T-helper 17 cell (primary cell): ENCODE measurements around the gene ATF4. TPM values are rescaled to one million over a fixed set of nuclear protein-coding genes. Genes with fewer than 3 reads are reported as not detected.

Source experiments
- ATAC-seq: fragments of 150-1000 bp; cut with Tn5 transposase; 2 replicates; pipeline ENCODE4 v1.10.0; 2021; ENCODE audit warnings: mild to moderate bottlenecking, moderate library complexity
- DNase-seq, 3 donors: peaks; one replicate each; pipeline versions ENCODE4 v3.0.0 to v3.0.0-alpha.2; 2020 to 2021
- H3K9me3 ChIP-seq: one replicate; pipeline ENCODE4 v1.7.0; 2013; ENCODE audit warnings: low read length, mild to moderate bottlenecking; ENCODE audit not compliant: control insufficient read depth, poor library complexity, severe bottlenecking
- H3K27ac Mint-ChIP-seq: one replicate; pipeline ENCODE4 v1.8.0; 2022; ENCODE audit warnings: mild to moderate bottlenecking, moderate library complexity, mixed read lengths
- H3K27me3 Mint-ChIP-seq: one replicate; pipeline ENCODE4 v1.8.0; 2022; ENCODE audit warnings: mixed read lengths
- H3K36me3 Mint-ChIP-seq: one replicate; pipeline ENCODE4 v1.8.0; 2022; ENCODE audit warnings: low read depth, mixed read lengths
- H3K4me1 Mint-ChIP-seq: one replicate; pipeline ENCODE4 v1.8.0; 2022; ENCODE audit warnings: mild to moderate bottlenecking, mixed read lengths
- H3K4me3 Mint-ChIP-seq: one replicate; pipeline ENCODE4 v1.8.0; 2022; ENCODE audit warnings: mild to moderate bottlenecking, moderate library complexity, mixed read lengths
- total RNA-seq, 4 donors: library from RNA in 2 of 4; stranded (reverse) in 2 of 4; gene quantifications; one replicate each; pipeline ENCODE4 v1.2.3 and lab custom pipeline; 2022 to 2026

Gene ATF4
- total RNA-seq, 2 donors from 2014 or later = 260 to 333 TPM

DNA sequence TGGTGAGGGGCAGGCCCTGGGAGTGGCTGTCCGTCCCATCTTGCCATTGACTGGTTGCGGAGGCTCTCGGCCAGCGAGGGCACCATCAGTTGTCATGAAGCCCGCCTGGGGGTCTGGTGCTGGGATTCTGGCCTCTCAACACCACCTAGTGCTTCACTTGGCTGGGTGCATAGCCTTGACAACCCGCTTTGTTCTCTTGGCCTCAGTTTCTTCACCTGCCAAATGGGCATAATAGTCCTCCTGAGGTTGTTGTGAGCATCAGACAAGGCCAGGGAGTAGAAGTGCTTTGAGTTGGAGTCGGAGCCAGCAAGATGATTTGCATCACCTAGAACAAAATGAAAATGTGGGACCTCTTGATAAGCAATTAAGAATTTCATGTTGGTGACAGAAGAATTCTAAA, 48.7 kb downstream of the ATF4 start:
- no peaks in the 10 kb centered on the region for H3K36me3 Mint-ChIP-seq

DNA sequence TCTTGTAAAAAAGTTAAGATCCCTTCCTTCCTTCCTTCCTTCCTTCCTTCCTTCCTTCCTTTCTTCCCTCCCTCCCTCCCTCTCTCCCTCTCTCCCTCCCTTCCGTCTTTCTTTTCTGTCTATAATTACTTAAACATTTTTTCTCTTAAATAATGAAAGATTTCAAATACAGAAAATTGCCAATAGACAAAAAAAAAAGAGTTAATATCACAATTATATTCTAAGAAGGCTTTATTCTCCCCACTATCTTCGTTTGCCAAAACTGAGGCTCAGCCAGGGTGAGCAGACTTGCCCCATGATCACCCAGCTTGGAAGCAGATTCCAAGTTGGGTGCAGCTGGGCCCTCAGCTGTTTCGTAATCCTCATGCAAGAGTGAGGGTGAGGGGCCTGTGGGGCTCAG, 49.9 kb downstream of the ATF4 start:
- no peaks in the 10 kb centered on the region for H3K9me3 ChIP-seq
- Mint-ChIP-seq H3K4me3 (no peak overlapping the region), H3K27ac (no peak overlapping the region), H3K36me3 (no peaks in the 10 kb centered on the region), H3K27me3 (no peaks in the 10 kb centered on the region), H3K4me1 (peaks cover 16% of the 10 kb centered on the region)
- no peak for DNase-seq
- ATAC-seq = no peak

More for the DNA sequence above, 48.7 kb downstream of the ATF4 start:
- H3K27me3 Mint-ChIP-seq = no peaks in the 10 kb centered on the region
- H3K27ac Mint-ChIP-seq = no peak overlapping the region
- DNase-seq (no peak), ATAC-seq (no peak)
- no peak overlapping the region for H3K4me3 Mint-ChIP-seq
- no peaks in the 10 kb centered on the region for H3K9me3 ChIP-seq
- peaks cover 16% of the 10 kb centered on the region for H3K4me1 Mint-ChIP-seq

GRCh38 chr22:39570665-39571064, 50.3 kb downstream of the ATF4 start, which contains the start of gene CACNA1I:
Gene CACNA1I, plus strand, starts transcription at chr22:39570753. Its CDS starts 0 bp downstream, at chr22:39570753.
- DNase-seq = no peak
- H3K36me3 Mint-ChIP-seq = no peaks in the 10 kb centered on the region
- ATAC-seq = no peak
- H3K27me3 Mint-ChIP-seq = no peaks in the 10 kb centered on the region
- H3K4me3 Mint-ChIP-seq = no peak within 1 kb of the TSS
- peaks cover 16% of the 10 kb centered on the region for H3K4me1 Mint-ChIP-seq
- H3K27ac Mint-ChIP-seq = no peak within 1 kb of the TSS
- H3K9me3 ChIP-seq = no peaks in the 10 kb centered on the region

DNA sequence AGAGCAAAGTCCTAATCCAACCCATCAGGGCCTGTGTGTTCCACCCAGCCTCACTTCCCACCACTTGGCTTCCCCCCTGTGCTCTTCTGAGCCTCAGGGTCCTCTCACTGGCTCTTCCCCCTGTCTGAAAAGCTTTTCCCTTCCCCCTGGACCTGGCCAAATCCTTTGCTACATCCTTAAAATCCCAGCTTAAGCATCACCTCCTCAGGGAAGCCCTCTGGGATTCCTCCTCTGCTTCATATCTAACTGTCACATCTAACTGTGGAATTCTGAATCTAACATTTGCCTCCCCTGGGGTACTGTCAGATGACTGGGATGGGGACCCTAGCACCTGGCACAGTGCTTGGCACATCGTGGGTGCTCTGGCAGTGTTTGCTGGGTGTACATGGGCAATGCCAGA, 51.2 kb downstream of the ATF4 start:
- Mint-ChIP-seq H3K4me3 (no peak overlapping the region), H3K27ac (no peak overlapping the region)

More for the DNA sequence above, 51.2 kb downstream of the ATF4 start:
- ATAC-seq (no peak), DNase-seq (no peak)
- H3K4me1 Mint-ChIP-seq = peaks cover 16% of the 10 kb centered on the region
- no peaks in the 10 kb centered on the region for H3K9me3 ChIP-seq
- no peaks in the 10 kb centered on the region for H3K27me3 Mint-ChIP-seq
- no peaks in the 10 kb centered on the region for H3K36me3 Mint-ChIP-seq

Other genes starting within 250 kb of the ATF4 start
- 1,000 to 10,000 TPM; 3,215 to 3,260 TPM for gene RPL3, start 200.9 kb upstream of the ATF4 start, total RNA-seq
- 1 to 10 TPM in 1 of 2 donors, under 1 TPM in 1; 0.47 to 1.1 TPM for gene SYNGR1, start 170.6 kb upstream of the ATF4 start, total RNA-seq
- gene TAB1, start 120.8 kb upstream of the ATF4 start, total RNA-seq = 10 to 100 TPM; 22.0 to 23.6 TPM
- gene MGAT3, start 63.5 kb upstream of the ATF4 start, total RNA-seq = under 1 TPM; 0.25 to 0.96 TPM
- 10 to 100 TPM; 16.9 to 22.7 TPM for gene MIEF1, start 18.3 kb upstream of the ATF4 start, total RNA-seq
- gene RPS19BP1, start 12.2 kb downstream of the ATF4 start, total RNA-seq = 10 to 100 TPM; 42.6 to 47.3 TPM
- 10 to 100 TPM; 20.3 to 27.9 TPM for gene CACNA1I, start 50.2 kb downstream of the ATF4 start, total RNA-seq